SW 1271 (cell line): ENCODE data around the gene FUCA2.
"Not testable (repeated sequence)": the region's sequence is repeated elsewhere in the genome, so short reads cannot be mapped to it uniquely, and the experiment has no call there.

ENCODE experiments used
- DNase-seq, 2 experiments: peaks; one replicate each; lab custom pipeline; 2025; lab: John Stamatoyannopoulos, UW

The FUCA2 gene

GRCh38 chr6:143536461-143536865, 24.9 kb upstream of the FUCA2 start:
- DNase-seq: peak; percentile 19 to 51

- DNase-seq: no peak
Observed at GRCh38 chr6:143535189-143535614, 23.7 kb upstream of the FUCA2 start.

- no peak for DNase-seq
Observed at GRCh38 chr6:143531720-143532499, 20.4 kb upstream of the FUCA2 start.

- peak in 1 of 2 experiments; percentile 17 for DNase-seq
Observed at GRCh38 chr6:143529095-143529494, 17.6 kb upstream of the FUCA2 start.

- no peak for DNase-seq
Observed at GRCh38 chr6:143528164-143528811, 16.8 kb upstream of the FUCA2 start.

GRCh38 chr6:143527677-143528076, 16.2 kb upstream of the FUCA2 start:
- DNase-seq: no peak

- no peak for DNase-seq
Observed at GRCh38 chr6:143525356-143525755, 13.8 kb upstream of the FUCA2 start.

- DNase-seq: no peak
Observed at GRCh38 chr6:143522039-143522600, 10.6 kb upstream of the FUCA2 start.

- DNase-seq: no peak
Observed at GRCh38 chr6:143517447-143517773, 5.9 kb upstream of the FUCA2 start.

- DNase-seq: no peak
Observed at GRCh38 chr6:143516690-143517446, 5.3 kb upstream of the FUCA2 start.

- DNase-seq: no peak
Observed at GRCh38 chr6:143515766-143516355, 4.3 kb upstream of the FUCA2 start.

GRCh38 chr6:143515061-143515760, 3.7 kb upstream of the FUCA2 start:
- no peak for DNase-seq

- DNase-seq: peak in 1 of 2 experiments; percentile 5
Observed at GRCh38 chr6:143513410-143513809, 1.9 kb upstream of the FUCA2 start.

GRCh38 chr6:143510326-143510725, 1.2 kb downstream of the FUCA2 start:
- not testable (repeated sequence) for DNase-seq

GRCh38 chr6:143507358-143508145, 4.0 kb downstream of the FUCA2 start:
- no peak for DNase-seq

- no peak for DNase-seq
Observed at GRCh38 chr6:143506620-143507019, 4.9 kb downstream of the FUCA2 start.

- DNase-seq: no peak
Observed at GRCh38 chr6:143506199-143506598, 5.3 kb downstream of the FUCA2 start.

- no peak for DNase-seq
Observed at GRCh38 chr6:143505537-143505936, 6.0 kb downstream of the FUCA2 start.

GRCh38 chr6:143505111-143505510, 6.4 kb downstream of the FUCA2 start:
- DNase-seq: no peak

- DNase-seq: no peak
Observed at GRCh38 chr6:143504369-143504768, 7.2 kb downstream of the FUCA2 start.

- no peak for DNase-seq
Observed at GRCh38 chr6:143501851-143502250, 9.7 kb downstream of the FUCA2 start.
